Loucy (cell line): ENCODE measurements around the gene UBE2L6.

Experiments
- H2AFZ ChIP-seq: fragments of 200-600 bp; sonication (generic); 2 replicates; pipeline ENCODE4 v1.6.0; 2016; ENCODE audit warnings: antibody characterized with exemption, mild to moderate bottlenecking, low read length, moderate library complexity
- H3F3A ChIP-seq: fragments of 200-600 bp; 2 replicates; pipeline ENCODE4 v1.6.0; 2016; ENCODE audit warnings: antibody characterized with exemption, low read depth, mild to moderate bottlenecking
- H3K27me3 ChIP-seq: fragments of 200-600 bp; sonication (generic); 2 replicates; pipeline ENCODE4 v1.6.1; 2014; ENCODE audit warnings: low read length, mild to moderate bottlenecking; ENCODE audit not compliant: insufficient read depth, poor library complexity, severe bottlenecking
- H3K36me3 ChIP-seq: fragments of 200-600 bp; sonication (generic); 2 replicates; pipeline ENCODE4 v1.6.1; 2016; ENCODE audit warnings: low read length; ENCODE audit not compliant: insufficient read depth
- H3K4me1 ChIP-seq: fragments of 200-600 bp; sonication (generic); 2 replicates; pipeline ENCODE4 v1.5.1; 2014; ENCODE audit warnings: low read length, mild to moderate bottlenecking; ENCODE audit not compliant: insufficient read depth, poor library complexity, severe bottlenecking
- H3K4me2 ChIP-seq: fragments of 200-600 bp; sonication (generic); 2 replicates; pipeline ENCODE4 v1.6.0; 2014; ENCODE audit warnings: antibody characterized with exemption, low read length, low read depth, mild to moderate bottlenecking; ENCODE audit not compliant: poor library complexity, severe bottlenecking
- H3K4me3 ChIP-seq: fragments of 200-600 bp; sonication (generic); 2 replicates; pipeline ENCODE4 v1.5.1; 2014; ENCODE audit warnings: low read length, mild to moderate bottlenecking, mixed read lengths; ENCODE audit not compliant: poor library complexity, severe bottlenecking
- H3K79me2 ChIP-seq: fragments of 200-600 bp; sonication (generic); 2 replicates; pipeline ENCODE4 v1.6.1; 2014; ENCODE audit warnings: low read length; ENCODE audit not compliant: insufficient read depth
- H3K9ac ChIP-seq: fragments of 200-600 bp; sonication (generic); 2 replicates; pipeline ENCODE4 v1.6.0; 2014; ENCODE audit warnings: mild to moderate bottlenecking, low read depth, low read length, moderate library complexity; ENCODE audit not compliant: poor library complexity, severe bottlenecking
- H3K9me2 ChIP-seq: fragments of 200-600 bp; sonication (generic); replicated peaks from 2 replicates; pipeline ENCODE4 v1.6.1; 2016; ENCODE audit warnings: low read depth, low read length, mixed read lengths
- H3K9me3 ChIP-seq: fragments of 200-600 bp; sonication (generic); 2 replicates; pipeline ENCODE4 v1.6.1; 2014; ENCODE audit warnings: mild to moderate bottlenecking, antibody characterized with exemption, low read length, low read depth; ENCODE audit not compliant: insufficient read depth
- H4K20me1 ChIP-seq: fragments of 200-600 bp; sonication (generic); 2 replicates; pipeline ENCODE4 v1.6.0; 2014; ENCODE audit warnings: antibody characterized with exemption, low read length, mild to moderate bottlenecking; ENCODE audit not compliant: insufficient read depth, poor library complexity, severe bottlenecking
- CTCF ChIP-seq: fragments of 200-600 bp; sonication (generic); conservative IDR thresholded peaks from 2 replicates; pipeline ENCODE4 v1.5.1; 2014; ENCODE audit warnings: mild to moderate bottlenecking, antibody characterized with exemption, low read length
- EZH2phosphoT487 ChIP-seq: fragments of 200-600 bp; IDR thresholded peaks from 2 replicates; pipeline ENCODE4 v1.6.1; 2018; ENCODE audit warnings: antibody characterized with exemption, mild to moderate bottlenecking, moderate library complexity, borderline replicate concordance

Gene UBE2L6

GRCh38 chr11:57546451-57546850 lies 21.0 kb downstream of the UBE2L6 start:
- TF ChIP-seq EZH2phosphoT487 (no peak), CTCF (no peak)
- H3K27me3 ChIP-seq, result no peaks in the 10 kb centered on the region
- no peak overlapping the region for H3K4me2 ChIP-seq
- no peak overlapping the region for H3K4me3 ChIP-seq
- H4K20me1 ChIP-seq, result no peaks in the 10 kb centered on the region
- no peaks in the 10 kb centered on the region for H3K9me2 ChIP-seq
- no peak overlapping the region for H3K9ac ChIP-seq
- H3K79me2 ChIP-seq, result no peaks in the 10 kb centered on the region
- no peaks in the 10 kb centered on the region for H3K4me1 ChIP-seq
- H2AFZ ChIP-seq, result no peak overlapping the region
- H3K36me3 ChIP-seq, result peaks cover 34% of the 10 kb centered on the region; the same call in 1 of the 2 replicates
- no peaks in the 10 kb centered on the region for H3F3A ChIP-seq
- no peaks in the 10 kb centered on the region for H3K9me3 ChIP-seq

- Histone ChIP-seq H3K9me3 (no peaks in the 10 kb centered on the region), H4K20me1 (no peaks in the 10 kb centered on the region)
- TF ChIP-seq CTCF (no peak), EZH2phosphoT487 (no peak)
These were observed 21.6 kb downstream of the UBE2L6 start for GRCh38 chr11:57545883-57546282.

GRCh38 chr11:57544566-57544965 lies 22.9 kb downstream of the UBE2L6 start:
- no peaks in the 10 kb centered on the region for H3F3A ChIP-seq
- H3K4me3 ChIP-seq, result no peak overlapping the region
- no peaks in the 10 kb centered on the region for H3K4me1 ChIP-seq
- TF ChIP-seq CTCF (no peak), EZH2phosphoT487 (no peak)
- H3K79me2 ChIP-seq, result no peaks in the 10 kb centered on the region
- H3K9me2 ChIP-seq, result no peaks in the 10 kb centered on the region
- no peak overlapping the region for H3K4me2 ChIP-seq
- H3K9ac ChIP-seq, result no peak overlapping the region
- H3K27me3 ChIP-seq, result no peaks in the 10 kb centered on the region
- H3K9me3 ChIP-seq, result no peaks in the 10 kb centered on the region
- no peaks in the 10 kb centered on the region for H4K20me1 ChIP-seq
- H3K36me3 ChIP-seq, result peaks cover 17% of the 10 kb centered on the region; the same call in 1 of the 2 replicates
- H2AFZ ChIP-seq, result no peak overlapping the region

More at GRCh38 chr11:57545883-57546282, 21.6 kb downstream of the UBE2L6 start:
- H3K27me3 ChIP-seq, result no peaks in the 10 kb centered on the region
- H3K79me2 ChIP-seq, result no peaks in the 10 kb centered on the region
- H3K4me3 ChIP-seq, result no peak overlapping the region
- no peak overlapping the region for H2AFZ ChIP-seq
- peaks cover 30% of the 10 kb centered on the region; the same call in 1 of the 2 replicates for H3K36me3 ChIP-seq
- H3K9me2 ChIP-seq, result no peaks in the 10 kb centered on the region
- no peaks in the 10 kb centered on the region for H3K4me1 ChIP-seq
- H3K9ac ChIP-seq, result no peak overlapping the region
- no peaks in the 10 kb centered on the region for H3F3A ChIP-seq
- no peak overlapping the region for H3K4me2 ChIP-seq
